Activated CD4-positive, alpha-beta T cell treated with anti-CD3 and anti-CD28 coated beads for 24 hours (primary cell): Measurements from ENCODE around the gene TPM3.
A peak's percentile ranks its signal among the peaks of the same experiment; 100 is the strongest.
"Not testable (repeated sequence)": the region's sequence is repeated elsewhere in the genome, so short reads cannot be mapped to it uniquely, and the experiment has no call there.

Experiments used
- DNase-seq, 2 donors: peaks; one replicate each; pipeline ENCODE4 v3.0.0-alpha.2; 2020; ENCODE audit warnings: low read depth in 2 of 2

Gene TPM3

DNA sequence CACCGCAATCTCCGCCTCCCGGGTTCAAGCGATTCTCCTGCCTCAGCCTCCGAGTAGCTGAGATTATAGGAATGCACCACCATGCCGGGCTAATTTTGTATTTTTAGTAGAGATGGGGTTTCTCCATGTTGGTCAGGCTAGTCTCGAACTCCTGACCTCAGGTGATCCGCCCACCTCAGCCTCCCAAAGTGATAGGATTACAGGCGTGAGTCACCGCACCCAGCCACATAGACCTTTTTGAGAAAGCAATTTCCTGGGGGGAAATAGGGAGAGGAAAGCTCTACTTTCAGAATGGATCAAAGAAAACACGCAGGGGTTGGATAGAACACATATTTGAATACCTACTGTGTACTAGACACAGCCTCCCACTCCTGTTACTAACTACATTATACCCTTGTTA lies 13.9 kb upstream of the TPM3 start:
- not testable (repeated sequence) for DNase-seq

DNA sequence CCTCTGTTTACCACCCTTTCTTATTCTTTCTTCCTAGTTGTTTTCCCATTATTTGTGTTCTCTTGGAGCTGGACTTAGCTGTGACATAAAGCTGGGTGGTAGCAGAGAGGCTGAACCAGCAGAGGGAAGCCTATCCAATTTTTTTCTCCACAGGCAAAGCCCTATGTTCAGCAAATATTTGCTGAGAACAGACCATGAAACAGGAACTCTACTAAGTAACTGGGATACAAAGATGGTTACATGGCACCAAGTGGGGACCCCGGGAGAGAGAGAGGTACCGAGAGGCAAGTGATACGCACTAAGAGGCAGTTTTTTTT lies 7.6 kb upstream of the TPM3 start:
- no peak for DNase-seq

DNA sequence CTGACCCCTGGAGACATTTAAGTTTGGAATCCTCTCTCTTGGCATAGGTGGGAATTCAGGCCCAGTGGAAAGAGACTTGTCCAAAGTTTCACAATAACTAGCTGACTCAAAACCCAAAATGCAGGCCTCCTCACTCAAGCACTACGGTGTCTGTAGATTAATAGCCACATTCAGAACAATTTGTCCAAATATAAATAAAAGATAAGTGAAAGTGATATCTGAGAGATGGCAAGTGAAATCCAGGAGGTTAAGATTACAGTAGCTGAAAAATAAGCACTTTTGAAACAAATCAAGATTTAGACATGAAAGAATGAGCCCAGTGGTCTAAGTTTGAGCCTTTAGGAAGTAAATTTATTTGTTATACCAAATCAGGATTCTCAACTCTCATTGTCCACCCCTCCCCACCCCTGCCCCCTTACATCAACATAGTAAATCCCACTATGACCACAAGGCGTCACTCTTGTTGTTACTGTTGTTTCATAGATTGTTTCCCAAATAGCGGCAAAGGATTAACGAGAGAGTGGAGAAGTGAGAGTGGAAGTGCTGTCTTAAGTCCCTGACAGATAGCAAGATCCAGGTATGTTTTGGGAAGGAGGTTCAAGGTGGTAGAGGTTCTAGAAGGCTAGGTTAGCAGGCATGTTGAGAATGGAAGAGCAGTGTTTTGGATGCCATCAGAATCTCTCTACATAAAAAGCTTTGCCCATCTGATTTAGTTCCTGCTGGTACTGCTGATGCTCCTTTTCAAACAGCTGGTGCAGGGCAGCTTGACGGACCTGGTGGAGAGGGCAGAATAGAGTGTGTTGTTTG lies 7.1 kb upstream of the TPM3 start:
- no peak for DNase-seq

DNA sequence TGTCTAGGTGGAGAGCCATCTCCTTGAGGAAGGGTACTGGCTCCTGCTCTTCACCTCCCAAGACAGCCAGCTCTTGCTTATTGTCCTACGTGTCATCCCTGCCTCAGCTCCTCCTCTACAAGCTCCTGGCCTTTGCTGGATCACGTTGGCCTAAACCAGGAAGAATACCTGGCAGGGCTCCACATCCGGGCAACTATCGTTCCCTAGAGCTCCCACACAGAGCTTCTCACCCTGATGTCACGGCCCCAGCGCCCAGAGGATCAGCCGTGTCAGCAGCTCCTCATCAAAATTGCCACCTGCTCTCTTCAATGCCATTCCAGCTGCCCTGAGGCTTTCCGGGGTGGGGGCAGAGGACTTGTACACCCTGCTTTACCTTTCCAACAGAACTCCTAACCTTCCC lies 1.9 kb upstream of the TPM3 start:
- DNase-seq = no peak

DNA sequence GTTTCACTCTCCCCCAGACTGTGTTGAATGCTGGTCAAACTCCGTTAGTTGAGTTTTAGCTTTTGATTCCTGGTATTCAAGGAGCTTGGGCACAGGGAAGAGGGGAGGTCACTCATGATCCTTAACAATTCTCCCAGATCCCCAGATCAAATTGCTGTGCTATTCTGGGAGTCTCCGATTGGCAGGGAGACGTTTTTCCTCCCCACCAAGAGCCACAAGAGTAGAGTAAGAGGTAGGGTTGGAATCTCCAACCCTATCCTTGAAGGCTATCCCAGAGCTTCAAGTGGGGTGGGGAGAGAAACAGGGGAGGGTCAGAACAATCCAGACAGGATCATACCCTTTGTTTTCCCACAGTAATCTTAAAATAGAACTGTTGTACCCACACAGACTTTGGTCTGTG lies 576 bp upstream of the TPM3 start:
- no peak for DNase-seq

DNA sequence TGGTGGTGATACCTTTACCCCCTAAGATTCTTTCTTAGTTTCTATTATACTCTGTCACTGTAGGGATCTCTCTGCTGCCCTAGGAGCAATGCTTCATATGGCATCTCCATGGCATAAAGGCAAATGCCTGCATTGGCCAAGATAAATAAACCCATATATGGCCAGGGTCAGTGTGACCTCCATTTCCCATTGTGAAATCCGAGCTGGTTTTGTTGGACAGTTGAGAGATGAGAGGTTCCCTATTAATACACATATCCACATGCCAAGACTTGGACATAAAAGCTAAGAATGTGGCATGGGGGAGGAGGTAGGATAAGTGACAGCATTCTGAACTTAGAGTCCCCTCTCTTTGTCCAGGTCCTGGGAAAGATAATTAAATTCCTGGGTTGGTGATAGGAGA lies 1.4 kb downstream of the TPM3 start:
- DNase-seq = no peak

DNA sequence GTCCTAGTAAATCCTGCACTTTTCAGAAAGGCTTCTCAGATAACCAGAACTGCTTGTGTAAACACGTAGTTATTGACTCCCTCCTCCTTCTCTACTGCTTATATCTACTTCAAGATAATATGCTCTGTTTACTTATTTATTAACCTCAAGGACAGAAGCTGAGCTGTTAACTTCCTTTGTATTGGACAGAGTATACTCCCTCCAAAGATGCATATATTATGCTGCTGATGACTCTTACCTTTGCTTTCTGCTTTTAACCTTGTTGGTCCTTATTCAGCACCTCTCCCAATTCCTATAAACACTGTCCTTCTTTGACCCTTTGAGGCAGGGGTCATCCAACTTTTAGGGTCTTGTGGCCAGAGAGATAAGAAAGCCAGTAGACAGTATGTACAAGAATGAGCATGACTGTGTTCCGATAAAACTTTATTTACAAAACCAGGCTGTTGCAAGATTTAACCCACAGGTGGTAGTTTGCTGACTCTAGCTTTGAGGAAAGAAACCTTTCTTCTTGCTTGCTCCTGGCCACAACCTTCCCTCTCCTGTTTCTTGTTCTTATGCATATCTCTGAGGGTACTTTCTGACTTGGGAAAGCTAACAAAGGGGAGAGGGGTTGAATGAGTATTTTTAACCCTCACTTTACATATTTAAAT lies 4.9 kb downstream of the TPM3 start:
- no peak for DNase-seq

DNA sequence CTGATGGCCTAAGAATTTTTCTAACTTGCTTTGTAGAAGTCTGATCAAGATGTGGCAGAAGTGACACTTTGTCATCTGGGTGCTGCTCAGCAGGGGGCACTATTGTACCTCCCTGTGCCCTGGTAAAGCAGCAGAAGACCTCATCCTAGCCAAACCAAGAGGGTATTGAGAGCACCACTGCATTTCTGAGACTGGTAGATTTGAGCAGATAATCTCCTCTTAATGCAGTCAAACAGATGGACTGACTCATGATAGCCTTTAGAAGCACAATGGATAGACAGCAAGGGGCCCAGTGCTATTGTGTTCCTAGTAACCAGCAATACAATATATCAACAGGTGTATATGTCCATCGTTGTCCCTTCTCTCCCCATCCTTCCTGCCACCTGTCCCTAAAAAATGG lies 5.7 kb downstream of the TPM3 start:
- peak; percentile 59 to 60 for DNase-seq

DNA sequence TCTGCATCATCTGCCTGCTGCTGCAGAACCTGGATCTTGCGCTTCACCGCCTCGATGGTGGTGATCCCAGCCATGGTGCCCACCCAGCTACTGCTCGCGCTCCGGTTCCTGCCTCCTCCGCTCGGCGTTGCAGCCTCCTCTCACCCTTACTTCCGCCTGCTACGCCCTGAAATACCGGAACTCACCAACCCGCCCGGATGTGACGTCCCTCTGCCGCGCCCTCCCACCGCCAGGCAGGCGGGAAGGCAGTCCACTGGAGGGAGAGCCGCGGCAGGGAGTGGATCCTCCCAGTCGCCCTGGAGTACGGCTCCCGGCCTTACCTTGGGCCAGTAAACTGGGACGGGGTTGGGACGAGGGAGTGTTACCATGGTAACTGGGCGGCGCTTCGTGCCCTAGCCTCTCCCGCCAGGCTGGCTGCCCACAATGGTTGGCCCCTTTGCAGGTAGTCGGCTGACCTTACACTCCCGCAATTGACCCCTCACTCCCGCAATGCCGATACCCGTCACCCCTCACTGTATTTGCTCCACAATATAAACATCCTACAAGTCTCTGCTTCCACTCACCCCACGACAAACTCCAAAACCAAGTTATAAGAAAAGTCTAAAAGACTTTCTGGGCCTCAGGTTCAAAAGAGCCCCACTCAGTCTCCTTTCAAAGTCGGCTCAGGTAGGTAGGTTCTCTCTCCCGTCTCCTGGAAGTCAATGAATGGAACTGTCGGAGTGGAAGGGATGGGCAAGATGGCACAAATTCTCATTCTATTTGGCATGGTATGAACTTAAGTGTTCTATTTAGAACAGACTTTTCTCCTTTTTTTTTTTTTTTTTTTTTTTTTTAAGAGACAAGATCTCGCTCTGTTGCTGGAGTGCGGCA lies 8.6 kb downstream of the TPM3 start:
- DNase-seq = peak; percentile 85 to 93

DNA sequence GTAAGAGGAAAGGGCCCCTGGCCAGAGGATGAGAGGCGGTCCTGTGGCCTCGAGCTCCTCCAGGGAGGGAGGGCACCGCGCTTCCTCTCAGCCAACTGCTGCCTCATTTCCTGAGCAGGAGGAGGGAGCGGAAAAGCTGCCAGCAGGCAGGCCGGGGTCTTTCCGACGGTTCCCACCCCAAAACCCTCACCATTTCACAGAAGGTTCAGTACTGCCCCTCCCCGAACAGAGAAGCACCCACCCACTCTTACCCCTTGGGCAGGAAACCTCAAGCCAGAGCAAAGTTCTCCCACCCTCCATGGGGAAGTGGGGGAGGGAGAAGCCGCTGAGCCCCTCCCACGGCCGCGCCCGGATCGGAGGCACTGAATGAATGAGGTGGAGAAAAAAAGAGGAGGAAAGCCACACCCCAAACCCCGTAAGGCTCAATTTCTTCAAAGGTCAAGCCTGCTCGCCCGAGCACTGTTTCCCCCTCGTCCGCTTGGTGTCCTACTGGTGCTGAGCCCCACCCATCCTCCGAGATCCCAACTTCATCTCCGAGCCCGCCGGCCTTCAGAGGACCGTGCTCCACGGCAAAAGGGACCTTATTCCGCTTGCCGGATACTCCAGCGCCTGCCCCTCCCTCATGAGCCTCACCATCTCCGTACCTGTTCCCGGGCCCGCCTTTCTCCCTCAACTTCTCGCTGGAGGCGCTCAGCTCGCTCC lies 9.4 kb downstream of the TPM3 start:
- peak; percentile 47 to 76 for DNase-seq

DNA sequence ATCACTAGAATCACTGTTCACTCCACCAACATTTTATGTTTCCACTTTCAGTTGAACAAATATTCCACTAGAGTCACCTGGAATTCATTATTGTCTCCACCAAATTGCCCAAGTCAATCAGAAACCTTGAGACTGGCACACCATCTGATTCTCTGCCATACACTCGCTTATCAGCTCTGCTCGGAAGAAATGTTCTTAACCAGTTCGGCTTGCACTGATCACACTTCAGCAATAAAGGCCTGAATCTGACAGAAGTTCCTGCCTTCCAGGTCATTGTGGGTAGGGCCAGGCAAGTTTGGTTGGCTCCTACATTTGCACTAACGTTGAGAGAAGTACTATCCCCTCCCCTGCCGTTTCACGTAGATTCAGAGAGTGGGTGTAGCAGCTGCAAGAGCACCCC lies 10.0 kb downstream of the TPM3 start:
- DNase-seq = no peak

DNA sequence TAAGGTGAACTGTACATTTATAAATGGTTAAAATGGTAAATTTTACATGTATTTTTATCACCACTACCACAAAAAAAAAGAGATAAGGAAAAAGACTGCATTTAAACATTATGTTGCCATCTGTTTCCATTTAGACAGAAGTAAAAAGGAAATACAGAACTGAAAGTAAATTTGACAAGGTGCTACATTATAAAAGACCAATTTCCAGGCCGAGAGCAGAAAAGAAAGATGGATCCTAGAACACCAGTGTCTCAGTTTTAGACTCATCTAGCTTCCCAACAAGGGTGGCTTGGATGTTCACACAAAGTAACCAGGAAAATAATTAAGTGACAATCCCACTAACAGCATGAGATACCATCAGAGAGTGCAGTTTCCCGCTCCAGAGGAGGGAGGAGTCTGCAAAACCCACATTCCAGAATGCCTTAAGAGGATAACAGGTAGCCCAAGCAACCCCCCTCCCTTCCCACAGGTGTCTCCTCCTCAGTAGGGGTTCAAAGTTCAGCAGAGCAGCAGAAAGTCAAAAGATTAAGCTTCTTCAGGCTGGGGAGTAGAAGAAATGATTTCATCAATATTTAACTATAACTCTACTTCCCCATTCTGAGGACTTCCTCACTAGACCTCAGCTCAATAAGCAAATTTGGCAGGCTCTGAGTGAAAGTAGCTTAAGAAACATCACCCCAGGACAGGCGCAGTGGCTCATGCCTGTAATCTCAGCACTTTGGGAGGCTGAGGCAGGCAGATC lies 11.8 kb downstream of the TPM3 start:
- DNase-seq = no peak

DNA sequence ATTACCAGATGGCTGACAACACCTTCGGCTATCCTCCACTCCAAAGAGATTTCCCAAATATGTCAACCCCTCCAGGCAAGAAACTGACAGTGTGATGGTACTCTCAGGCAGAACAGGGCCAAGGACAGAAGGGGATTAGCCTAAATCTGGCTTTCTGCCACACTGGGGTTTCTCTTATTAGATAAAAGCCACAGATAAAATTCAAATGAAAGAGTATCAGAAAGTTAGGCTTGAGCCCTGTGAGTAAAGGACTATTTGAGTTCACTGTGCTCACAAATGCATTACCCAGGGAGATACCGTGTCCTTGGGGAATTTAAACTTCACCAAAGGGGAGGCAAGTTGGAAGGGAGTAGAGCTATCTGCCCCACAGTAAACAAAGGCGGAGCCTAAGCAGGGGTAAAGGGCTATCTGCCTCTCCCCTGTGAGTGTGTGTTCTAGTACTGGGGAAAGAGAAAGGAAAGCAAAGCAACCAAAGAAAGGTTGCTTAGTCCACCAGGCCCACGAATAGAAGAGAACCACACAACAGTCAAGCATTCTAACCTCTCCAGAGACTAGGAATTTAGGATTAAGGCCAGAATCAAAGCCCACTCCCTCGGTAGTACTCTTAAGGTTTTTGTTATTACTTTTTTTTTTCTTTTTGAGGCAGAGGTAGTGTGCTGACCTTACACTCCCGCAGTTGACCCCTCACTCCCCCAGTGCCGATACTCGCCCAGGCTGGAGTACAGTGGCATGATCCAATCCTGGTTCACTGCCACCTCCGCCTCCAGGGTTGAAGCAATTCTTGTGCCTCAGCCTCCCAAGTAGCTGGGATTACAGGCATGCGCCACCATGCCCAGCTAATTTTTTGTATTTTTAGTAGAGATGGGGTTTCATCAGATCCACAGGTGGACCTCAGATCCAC lies 12.7 kb downstream of the TPM3 start:
- DNase-seq = no peak

DNA sequence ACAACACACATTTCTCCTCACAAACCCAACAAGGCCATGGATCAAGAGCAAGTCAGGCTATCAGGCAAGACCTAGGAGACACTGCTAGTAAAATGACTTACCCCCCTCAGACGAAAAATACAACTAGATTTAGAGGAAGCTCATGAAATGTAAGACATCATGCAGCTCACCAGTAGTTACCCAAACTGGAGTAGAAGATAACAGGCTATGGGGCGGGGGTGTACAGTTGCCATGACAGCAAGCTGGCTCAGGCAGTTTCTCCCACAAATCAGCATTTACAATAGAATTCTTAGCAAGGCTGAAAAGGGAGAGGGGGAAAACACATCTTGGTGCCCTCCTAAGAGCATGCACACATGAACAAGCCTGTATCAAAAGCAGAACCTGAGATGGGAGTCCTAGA lies 13.9 kb downstream of the TPM3 start:
- no peak for DNase-seq

DNA sequence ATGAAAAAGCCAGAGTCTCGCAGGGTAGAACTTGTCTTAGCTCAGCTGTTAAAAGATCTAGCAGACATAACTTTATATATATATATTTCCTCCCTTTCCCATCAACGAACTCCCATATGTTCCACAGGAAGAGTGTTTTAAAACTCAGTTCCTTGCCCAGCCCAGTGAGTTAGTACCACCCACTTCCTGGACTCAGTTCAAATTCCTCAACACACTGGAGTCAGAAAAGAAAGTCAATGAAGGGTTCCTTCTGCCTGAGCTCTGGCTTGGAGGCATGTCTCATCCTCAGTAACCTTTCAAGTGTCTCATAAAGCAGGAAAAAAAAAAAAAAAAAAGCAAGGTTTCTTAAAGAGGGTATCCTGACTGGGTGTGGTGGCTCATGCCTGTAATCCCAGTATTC lies 15.6 kb downstream of the TPM3 start:
- no peak for DNase-seq

DNA sequence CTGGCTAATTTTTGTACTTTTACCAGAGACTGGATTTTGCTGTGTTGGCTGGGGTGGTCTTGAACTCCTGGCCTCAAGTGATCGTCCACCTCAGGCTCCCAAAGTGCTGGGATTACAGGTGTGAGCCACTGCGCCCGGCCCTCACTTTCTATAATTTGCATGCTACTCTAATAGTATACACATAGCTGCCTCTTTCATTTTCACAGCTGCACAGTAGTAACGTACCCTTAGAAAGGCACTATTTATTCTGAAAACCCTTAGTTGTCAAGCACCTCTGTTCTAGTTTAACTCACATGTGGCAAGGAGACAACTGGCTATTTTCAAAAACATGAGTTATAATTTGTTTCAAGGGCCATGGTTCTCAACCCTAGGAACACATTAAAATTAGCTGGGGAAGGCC lies 17.2 kb downstream of the TPM3 start:
- no peak for DNase-seq

DNA sequence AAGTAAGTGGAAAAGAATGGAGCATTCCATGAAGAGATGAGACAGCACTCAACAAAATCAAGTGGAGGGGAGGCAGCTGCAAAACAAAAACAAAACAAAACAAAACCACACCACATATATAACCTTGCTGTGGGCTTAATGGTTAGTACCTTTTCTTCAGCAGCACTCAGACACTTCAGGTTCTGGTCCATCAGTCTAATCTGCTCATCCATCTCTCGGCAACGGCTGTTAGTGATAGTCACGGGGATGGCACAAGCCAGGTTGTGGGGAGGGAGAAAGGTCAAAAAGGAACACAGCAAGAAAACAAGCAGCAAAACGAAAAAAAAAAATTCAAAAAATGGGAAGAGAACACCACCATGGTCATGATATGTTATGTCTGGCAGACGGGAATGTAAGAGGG lies 20.0 kb downstream of the TPM3 start:
- no peak for DNase-seq

DNA sequence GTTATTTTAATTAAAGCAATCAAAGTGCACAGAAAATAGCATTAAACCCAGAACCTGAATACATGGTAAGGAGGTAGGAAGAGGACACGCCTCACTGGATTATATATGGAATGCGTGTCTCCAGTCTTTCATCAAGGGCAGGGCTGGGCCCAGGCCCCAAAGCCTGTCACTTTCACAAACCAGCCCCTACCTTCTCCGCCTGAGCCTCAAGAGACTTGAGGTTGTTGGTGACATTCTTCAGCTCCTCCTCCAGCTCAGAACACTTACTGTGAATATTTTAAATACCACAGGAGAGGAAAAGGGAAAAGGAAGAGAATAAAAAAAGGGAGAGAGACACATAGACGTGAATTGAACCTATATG lies 20.7 kb downstream of the TPM3 start:
- no peak for DNase-seq

DNA sequence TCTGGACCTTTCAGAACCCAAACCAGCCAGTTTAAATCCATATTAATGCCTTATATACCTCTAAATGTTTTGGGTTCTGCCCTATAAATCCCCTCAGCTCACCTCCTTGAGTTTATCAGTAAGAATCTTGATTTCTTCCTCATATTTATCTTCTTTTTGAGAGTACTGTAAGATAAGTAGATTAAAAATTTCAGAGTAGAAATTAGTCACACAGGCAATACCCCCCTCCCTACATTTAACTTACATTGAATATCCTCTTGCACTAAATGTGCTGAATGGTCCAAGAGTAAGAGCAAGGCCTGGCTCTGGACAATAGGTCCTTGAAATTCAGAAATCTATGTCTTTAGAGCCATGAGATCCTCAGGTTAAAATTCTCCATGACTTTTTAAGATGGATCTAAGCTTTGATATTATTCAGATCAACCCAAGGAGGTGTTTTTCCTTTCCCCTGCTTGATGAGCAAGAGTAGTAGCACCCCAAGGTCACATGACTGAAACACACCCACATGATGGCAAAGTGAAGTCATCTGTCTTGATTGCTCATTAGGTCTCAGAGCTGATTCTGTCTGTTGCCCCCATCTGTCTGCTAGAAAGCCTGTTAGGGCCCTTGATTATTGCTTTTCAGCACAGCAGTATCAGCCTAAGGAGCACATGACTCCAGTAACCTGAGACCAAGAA lies 21.2 kb downstream of the TPM3 start:
- peak in 1 of 2 donors; percentile 49 for DNase-seq

DNA sequence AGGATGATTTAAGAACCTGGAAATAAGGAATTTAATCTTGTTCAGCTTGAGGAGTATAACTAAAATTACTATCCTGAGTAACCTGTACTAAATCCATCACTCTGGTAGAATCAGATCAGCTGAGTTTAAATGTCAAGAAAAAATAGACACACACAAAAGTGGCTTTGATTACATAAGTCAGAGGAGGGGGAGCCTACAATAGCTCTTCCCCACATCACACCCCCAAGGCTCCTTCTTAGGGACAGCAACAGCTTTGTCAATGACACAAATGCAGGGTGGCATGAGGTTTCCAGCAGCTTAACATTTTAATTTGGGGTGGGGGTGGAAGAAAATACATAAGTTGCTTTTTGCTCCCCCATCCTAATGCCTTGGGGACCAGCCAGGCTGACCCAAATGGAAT lies 24.4 kb downstream of the TPM3 start:
- DNase-seq = no peak
